HEK293 (cell line): ENCODE data around the gene EEF1AKMT4.
A peak's percentile ranks its signal among the peaks of the same experiment; 100 is the strongest.

Experiments
- CTCF ChIA-PET: fragments of 350-600 bp; formaldehyde crosslinking; extraction: SDS; loops from one replicate; lab custom pipeline; 2021; ENCODE audit warnings: antibody characterized with exemption; lab: Yijun Ruan, JAX
- POLR2A ChIA-PET: fragments of 300-600 bp; formaldehyde crosslinking; extraction: SDS; loops from one replicate; lab custom pipeline; 2020; ENCODE audit warnings: antibody characterized with exemption, inconsistent platforms; lab: Yijun Ruan, JAX
- H3K27ac ChIP-seq: fragments of 200-500 bp; sonication (Bioruptor generic); 2 replicates; pipeline ENCODE4 v1.5.1; 2014; ENCODE audit warnings: low read depth, low read length, control low read depth, inconsistent platforms; ENCODE audit errors: extremely low read depth
- H3K36me3 ChIP-seq, 2 experiments: fragments of 200-500 bp in 1 of 2; sonication (Bioruptor generic) in 1 of 2; 1 replicate in 1 of 2; 2 replicates in 1 of 2; pipeline ENCODE4 v1.5.1; 2014 to 2017; ENCODE audit warnings: inconsistent platforms in 2 of 2, low read length in 2 of 2; ENCODE audit not compliant: control insufficient read depth in 2 of 2, insufficient read depth in 1 of 2
- H3K4me1 ChIP-seq: fragments of 200-500 bp; sonication (Bioruptor generic); 2 replicates; pipeline ENCODE4 v1.5.1; 2014; ENCODE audit warnings: mild to moderate bottlenecking, low read length, inconsistent platforms; ENCODE audit not compliant: control insufficient read depth, insufficient read depth
- H3K4me3 ChIP-seq: 2 replicates; pipeline ENCODE4 v1.5.1; 2011; ENCODE audit warnings: low read depth, mild to moderate bottlenecking, control low read depth, low read length, moderate library complexity
- H3K9me3 ChIP-seq: fragments of 200-500 bp; sonication (Bioruptor generic); 2 replicates; pipeline ENCODE4 v1.5.1; 2014; ENCODE audit warnings: low read depth, low read length, inconsistent platforms; ENCODE audit not compliant: control insufficient read depth, insufficient read depth
- BCL11B ChIP-seq: fragments of 450-650 bp; formaldehyde crosslinking; IDR thresholded peaks from 2 replicates; pipeline ENCODE4 v1.5.1; 2016; ENCODE audit warnings: low read depth, missing biosample characterization, missing genetic modification characterization
- GFI1B ChIP-seq: fragments of 450-650 bp; formaldehyde crosslinking; IDR thresholded peaks from 2 replicates; pipeline ENCODE4 v1.5.1; 2016; ENCODE audit warnings: missing biosample characterization, missing genetic modification characterization
- IKZF3 ChIP-seq: fragments of 450-650 bp; IDR thresholded peaks from 2 replicates; pipeline ENCODE4 v1.5.0; 2018; ENCODE audit warnings: missing biosample characterization, mild to moderate bottlenecking, missing genetic modification characterization, moderate library complexity
- MZF1 ChIP-seq: fragments of 450-650 bp; formaldehyde crosslinking; IDR thresholded peaks from 2 replicates; pipeline ENCODE4 v1.5.1; 2017; ENCODE audit warnings: missing biosample characterization, missing genetic modification characterization, borderline replicate concordance
- SP2 ChIP-seq: fragments of 450-650 bp; formaldehyde crosslinking; IDR thresholded peaks from 2 replicates; pipeline ENCODE4 v1.5.1; 2016; ENCODE audit warnings: missing biosample characterization, missing genetic modification characterization
- SP3 ChIP-seq: fragments of 450-650 bp; formaldehyde crosslinking; IDR thresholded peaks from 2 replicates; pipeline ENCODE4 v1.5.1; 2016; ENCODE audit warnings: missing biosample characterization, missing genetic modification characterization
- TRIM28 ChIP-seq: IDR thresholded peaks from 2 replicates; pipeline ENCODE4 v1.6.1; 2011; ENCODE audit warnings: low read length, control low read depth, borderline replicate concordance
- ZFP37 ChIP-seq: fragments of 450-650 bp; formaldehyde crosslinking; IDR thresholded peaks from 2 replicates; pipeline ENCODE4 v1.5.1; 2016; ENCODE audit warnings: missing biosample characterization, missing genetic modification characterization
- ZIC2 ChIP-seq: fragments of 450-650 bp; formaldehyde crosslinking; IDR thresholded peaks from 2 replicates; pipeline ENCODE4 v1.5.1; 2016; ENCODE audit warnings: missing biosample characterization, missing genetic modification characterization
- ZNF600 ChIP-seq: fragments of 450-650 bp; formaldehyde crosslinking; IDR thresholded peaks from 2 replicates; pipeline ENCODE4 v1.5.1; 2016; ENCODE audit warnings: missing biosample characterization, missing genetic modification characterization
- TF ChIP-seq, protein P1 (sequence below): fragments of 450-650 bp; formaldehyde crosslinking; IDR thresholded peaks from 2 replicates; pipeline ENCODE4 v1.5.1; 2016; ENCODE audit warnings: missing biosample characterization, missing genetic modification characterization
- TF ChIP-seq, protein P2 (sequence below): fragments of 450-650 bp; formaldehyde crosslinking; IDR thresholded peaks from 2 replicates; pipeline ENCODE4 v1.5.1; 2016; ENCODE audit warnings: missing biosample characterization, missing genetic modification characterization
- TF ChIP-seq, protein P3 (sequence below): fragments of 450-650 bp; formaldehyde crosslinking; IDR thresholded peaks from 2 replicates; pipeline ENCODE4 v1.5.1; 2016; ENCODE audit warnings: missing biosample characterization, missing genetic modification characterization
- TF ChIP-seq, protein P4 (sequence below): fragments of 450-650 bp; formaldehyde crosslinking; IDR thresholded peaks from 2 replicates; pipeline ENCODE4 v1.5.1; 2016; ENCODE audit warnings: missing biosample characterization, missing genetic modification characterization

Gene EEF1AKMT4

DNA sequence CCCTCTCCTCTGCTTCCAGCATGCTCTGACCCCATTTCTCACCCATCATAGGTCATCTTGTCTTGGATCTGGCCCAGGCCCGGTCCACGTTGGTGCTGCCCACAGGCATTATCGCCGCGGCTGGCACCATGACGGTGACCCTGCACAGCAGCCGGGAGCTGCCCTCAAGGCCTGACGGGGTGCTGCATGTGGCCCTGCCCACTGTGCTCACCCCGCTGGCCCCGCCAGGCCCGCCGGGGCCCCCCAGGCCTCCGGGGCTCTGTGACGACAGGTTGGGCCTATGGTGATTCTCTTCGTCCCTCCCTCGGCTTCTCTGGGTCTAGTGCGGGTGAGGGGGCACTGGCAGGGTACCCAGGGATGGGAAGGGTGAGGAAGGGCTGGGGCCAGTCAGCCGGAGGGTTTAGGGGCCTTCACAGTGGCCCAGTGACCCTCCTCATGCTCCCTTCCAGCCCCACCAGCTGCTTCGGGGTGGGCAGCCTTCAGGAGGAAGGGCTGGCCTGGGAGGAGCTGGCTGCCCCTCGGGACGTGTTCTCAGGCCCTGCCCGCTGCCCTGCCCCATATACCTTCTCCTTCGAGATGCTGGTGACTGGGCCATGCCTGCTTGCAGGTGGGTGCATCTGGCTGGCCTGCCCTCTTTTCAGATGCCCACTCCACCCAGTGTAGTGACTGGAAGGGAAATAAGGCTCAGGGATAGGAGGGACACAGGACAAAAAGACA, 16.2 kb upstream of the EEF1AKMT4 start:
- TF ChIP-seq SP3 (tag by site-specific recombination) (no peak), GFI1B (tag by site-specific recombination) (no peak), SP2 (tag by site-specific recombination) (no peak), MZF1 (tag by site-specific recombination) (no peak), IKZF3 (tag by site-specific recombination) (no peak)
- TF ChIP-seq, protein P1, sequence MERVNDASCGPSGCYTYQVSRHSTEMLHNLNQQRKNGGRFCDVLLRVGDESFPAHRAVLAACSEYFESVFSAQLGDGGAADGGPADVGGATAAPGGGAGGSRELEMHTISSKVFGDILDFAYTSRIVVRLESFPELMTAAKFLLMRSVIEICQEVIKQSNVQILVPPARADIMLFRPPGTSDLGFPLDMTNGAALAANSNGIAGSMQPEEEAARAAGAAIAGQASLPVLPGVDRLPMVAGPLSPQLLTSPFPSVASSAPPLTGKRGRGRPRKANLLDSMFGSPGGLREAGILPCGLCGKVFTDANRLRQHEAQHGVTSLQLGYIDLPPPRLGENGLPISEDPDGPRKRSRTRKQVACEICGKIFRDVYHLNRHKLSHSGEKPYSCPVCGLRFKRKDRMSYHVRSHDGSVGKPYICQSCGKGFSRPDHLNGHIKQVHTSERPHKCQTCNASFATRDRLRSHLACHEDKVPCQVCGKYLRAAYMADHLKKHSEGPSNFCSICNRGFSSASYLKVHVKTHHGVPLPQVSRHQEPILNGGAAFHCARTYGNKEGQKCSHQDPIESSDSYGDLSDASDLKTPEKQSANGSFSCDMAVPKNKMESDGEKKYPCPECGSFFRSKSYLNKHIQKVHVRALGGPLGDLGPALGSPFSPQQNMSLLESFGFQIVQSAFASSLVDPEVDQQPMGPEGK (tag by site-specific recombination) = no peak
- TF ChIP-seq, protein P2, sequence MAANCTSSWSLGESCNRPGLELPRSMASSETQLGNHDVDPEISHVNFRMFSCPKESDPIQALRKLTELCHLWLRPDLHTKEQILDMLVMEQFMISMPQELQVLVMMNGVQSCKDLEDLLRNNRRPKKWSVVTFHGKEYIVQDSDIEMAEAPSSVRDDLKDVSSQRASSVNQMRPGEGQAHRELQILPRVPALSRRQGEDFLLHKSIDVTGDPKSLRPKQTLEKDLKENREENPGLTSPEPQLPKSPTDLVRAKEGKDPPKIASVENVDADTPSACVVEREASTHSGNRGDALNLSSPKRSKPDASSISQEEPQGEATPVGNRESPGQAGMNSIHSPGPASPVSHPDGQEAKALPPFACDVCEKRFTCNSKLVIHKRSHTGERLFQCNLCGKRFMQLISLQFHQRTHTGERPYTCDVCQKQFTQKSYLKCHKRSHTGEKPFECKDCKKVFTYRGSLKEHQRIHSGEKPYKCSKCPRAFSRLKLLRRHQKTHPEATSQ = no peak
- TF ChIP-seq, protein P3, sequence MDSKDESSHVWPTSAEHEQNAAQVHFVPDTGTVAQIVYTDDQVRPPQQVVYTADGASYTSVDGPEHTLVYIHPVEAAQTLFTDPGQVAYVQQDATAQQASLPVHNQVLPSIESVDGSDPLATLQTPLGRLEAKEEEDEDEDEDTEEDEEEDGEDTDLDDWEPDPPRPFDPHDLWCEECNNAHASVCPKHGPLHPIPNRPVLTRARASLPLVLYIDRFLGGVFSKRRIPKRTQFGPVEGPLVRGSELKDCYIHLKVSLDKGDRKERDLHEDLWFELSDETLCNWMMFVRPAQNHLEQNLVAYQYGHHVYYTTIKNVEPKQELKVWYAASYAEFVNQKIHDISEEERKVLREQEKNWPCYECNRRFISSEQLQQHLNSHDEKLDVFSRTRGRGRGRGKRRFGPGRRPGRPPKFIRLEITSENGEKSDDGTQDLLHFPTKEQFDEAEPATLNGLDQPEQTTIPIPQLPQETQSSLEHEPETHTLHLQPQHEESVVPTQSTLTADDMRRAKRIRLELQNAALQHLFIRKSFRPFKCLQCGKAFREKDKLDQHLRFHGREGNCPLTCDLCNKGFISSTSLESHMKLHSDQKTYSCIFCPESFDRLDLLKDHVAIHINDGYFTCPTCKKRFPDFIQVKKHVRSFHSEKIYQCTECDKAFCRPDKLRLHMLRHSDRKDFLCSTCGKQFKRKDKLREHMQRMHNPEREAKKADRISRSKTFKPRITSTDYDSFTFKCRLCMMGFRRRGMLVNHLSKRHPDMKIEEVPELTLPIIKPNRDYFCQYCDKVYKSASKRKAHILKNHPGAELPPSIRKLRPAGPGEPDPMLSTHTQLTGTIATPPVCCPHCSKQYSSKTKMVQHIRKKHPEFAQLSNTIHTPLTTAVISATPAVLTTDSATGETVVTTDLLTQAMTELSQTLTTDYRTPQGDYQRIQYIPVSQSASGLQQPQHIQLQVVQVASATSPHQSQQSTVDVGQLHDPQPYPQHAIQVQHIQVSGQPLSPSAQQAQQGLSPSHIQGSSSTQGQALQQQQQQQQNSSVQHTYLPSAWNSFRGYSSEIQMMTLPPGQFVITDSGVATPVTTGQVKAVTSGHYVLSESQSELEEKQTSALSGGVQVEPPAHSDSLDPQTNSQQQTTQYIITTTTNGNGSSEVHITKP (tag by site-specific recombination) = no peak
- Histone ChIP-seq H3K27ac (no peak overlapping the region), H3K4me3 (no peak overlapping the region), H3K9me3 (no peaks in the 10 kb centered on the region), H3K4me1 (no peaks in the 10 kb centered on the region), H3K36me3 (no peaks in the 10 kb centered on the region)
- POLR2A ChIA-PET = no interaction called here
- CTCF ChIA-PET = no interaction called here

DNA sequence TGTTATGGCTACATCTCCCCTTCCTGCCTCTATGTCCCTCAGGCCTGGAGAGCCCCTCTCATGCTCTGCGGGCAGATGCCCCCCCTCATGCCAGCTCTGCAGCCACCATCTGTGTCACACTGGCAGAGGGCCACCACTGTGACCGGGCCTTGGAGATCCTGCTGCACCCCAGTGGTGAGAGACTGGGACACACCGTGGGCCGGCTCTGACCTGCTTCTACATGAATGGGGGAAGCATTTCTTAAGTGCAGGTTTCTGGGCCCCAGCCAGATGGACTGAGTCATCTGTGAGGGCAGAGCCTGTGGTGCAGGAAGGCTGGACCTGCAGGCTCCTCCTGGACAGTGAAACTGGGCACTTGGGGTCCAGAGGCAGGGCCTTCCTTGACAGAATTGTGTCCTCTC, 15.2 kb upstream of the EEF1AKMT4 start:
- Histone ChIP-seq H3K4me3 (no peak overlapping the region), H3K36me3 (no peaks in the 10 kb centered on the region), H3K4me1 (no peaks in the 10 kb centered on the region), H3K9me3 (no peaks in the 10 kb centered on the region), H3K27ac (no peak overlapping the region)
- CTCF ChIA-PET = no interaction called here
- POLR2A ChIA-PET = no interaction called here
- TF ChIP-seq TRIM28 (no peak), ZFP37 (tag by site-specific recombination) (peak; percentile 93), BCL11B (tag by site-specific recombination) (no peak), ZNF600 (tag by site-specific recombination) (0 out of 2 replicates have a peak, but pooled peaks have one; percentile 24), ZIC2 (tag by site-specific recombination) (0 out of 2 replicates have a peak, but pooled peaks have one; percentile 38)
- TF ChIP-seq, protein P4, sequence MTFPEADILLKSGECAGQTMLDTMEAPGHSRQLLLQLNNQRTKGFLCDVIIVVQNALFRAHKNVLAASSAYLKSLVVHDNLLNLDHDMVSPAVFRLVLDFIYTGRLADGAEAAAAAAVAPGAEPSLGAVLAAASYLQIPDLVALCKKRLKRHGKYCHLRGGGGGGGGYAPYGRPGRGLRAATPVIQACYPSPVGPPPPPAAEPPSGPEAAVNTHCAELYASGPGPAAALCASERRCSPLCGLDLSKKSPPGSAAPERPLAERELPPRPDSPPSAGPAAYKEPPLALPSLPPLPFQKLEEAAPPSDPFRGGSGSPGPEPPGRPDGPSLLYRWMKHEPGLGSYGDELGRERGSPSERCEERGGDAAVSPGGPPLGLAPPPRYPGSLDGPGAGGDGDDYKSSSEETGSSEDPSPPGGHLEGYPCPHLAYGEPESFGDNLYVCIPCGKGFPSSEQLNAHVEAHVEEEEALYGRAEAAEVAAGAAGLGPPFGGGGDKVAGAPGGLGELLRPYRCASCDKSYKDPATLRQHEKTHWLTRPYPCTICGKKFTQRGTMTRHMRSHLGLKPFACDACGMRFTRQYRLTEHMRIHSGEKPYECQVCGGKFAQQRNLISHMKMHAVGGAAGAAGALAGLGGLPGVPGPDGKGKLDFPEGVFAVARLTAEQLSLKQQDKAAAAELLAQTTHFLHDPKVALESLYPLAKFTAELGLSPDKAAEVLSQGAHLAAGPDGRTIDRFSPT (tag by site-specific recombination) = peak; percentile 23; the same call in 1 of the 2 replicates
